Glutamatergic neuron (in vitro differentiated cells): Measurements from ENCODE around the gene IKZF2. TPM values are rescaled to one million over a fixed set of nuclear protein-coding genes. Genes with fewer than 3 reads are reported as not detected.

Experiments
- DNase-seq: peaks from one replicate; pipeline ENCODE4 v3.0.0; 2022
- H3K27ac Mint-ChIP-seq: one replicate; pipeline ENCODE4 v1.8.0; 2020; ENCODE audit warnings: mild to moderate bottlenecking, mixed read lengths, inconsistent platforms; ENCODE audit not compliant: unreplicated experiment
- H3K27me3 Mint-ChIP-seq: one replicate; pipeline ENCODE4 v1.8.0; 2020; ENCODE audit warnings: mild to moderate bottlenecking, moderate library complexity, mixed read lengths, inconsistent platforms; ENCODE audit not compliant: unreplicated experiment
- H3K36me3 Mint-ChIP-seq: one replicate; pipeline ENCODE4 v1.8.0; 2020; ENCODE audit warnings: mild to moderate bottlenecking, mixed read lengths, inconsistent platforms; ENCODE audit not compliant: unreplicated experiment
- H3K4me1 Mint-ChIP-seq: one replicate; pipeline ENCODE4 v1.8.0; 2020; ENCODE audit warnings: mild to moderate bottlenecking, low read depth, mixed read lengths, inconsistent platforms; ENCODE audit not compliant: unreplicated experiment
- H3K4me3 Mint-ChIP-seq: one replicate; pipeline ENCODE4 v1.8.0; 2020; ENCODE audit warnings: mild to moderate bottlenecking, mixed read lengths, inconsistent platforms; ENCODE audit not compliant: unreplicated experiment
- H3K9me3 Mint-ChIP-seq: one replicate; pipeline ENCODE4 v1.8.0; 2020; ENCODE audit warnings: mild to moderate bottlenecking, moderate library complexity, mixed read lengths, inconsistent platforms; ENCODE audit not compliant: unreplicated experiment
- CTCF ChIP-seq: fragments of 200-600 bp; sonication (generic); IDR thresholded peaks from one replicate; pipeline ENCODE4 v1.5.0; 2021; ENCODE audit not compliant: partially characterized antibody, unreplicated experiment
- total RNA-seq: library from RNA; stranded (reverse); fragmentation: NEBNext Ultra II Directional; extraction: Animal tissue kit (Norgen Biotek cat#: 25700); gene quantifications from one replicate; pipeline ENCODE4 v1.2.1, GENCODE V29; 2021; ENCODE audit not compliant: unreplicated experiment

IKZF2 gene
- total RNA-seq, 1 donor from 2014 or later = 1.8 TPM

DNA sequence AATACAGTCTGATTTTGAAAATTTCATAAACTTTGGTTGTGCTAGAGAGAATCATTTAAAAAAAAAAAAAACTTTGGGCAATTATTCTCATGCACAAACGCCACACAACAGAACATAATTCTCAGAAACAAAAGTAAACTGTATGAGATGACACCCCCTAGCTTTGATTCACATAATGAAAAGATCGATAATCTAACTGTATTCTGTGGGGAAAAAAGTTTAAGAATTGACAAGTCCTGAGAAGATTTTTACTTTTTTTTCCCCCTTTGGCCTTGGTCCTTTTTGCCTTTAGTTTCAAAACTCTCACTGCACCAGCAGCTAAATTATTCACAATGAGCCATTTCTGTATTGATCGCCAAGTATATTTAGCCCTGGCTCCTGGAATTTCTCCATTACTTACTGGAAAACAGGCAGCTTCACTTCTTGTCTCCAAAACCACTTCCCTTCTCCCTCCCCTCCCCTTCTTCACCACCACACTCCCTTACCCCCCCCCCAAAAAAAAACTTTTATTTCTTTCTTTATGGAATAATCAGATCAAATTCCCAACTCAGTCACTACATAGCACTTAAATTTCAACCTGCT lies 2.0 kb downstream of the IKZF2 start:
- no peak overlapping the region for H3K27ac Mint-ChIP-seq
- peaks cover 18% of the 10 kb centered on the region for H3K4me1 Mint-ChIP-seq
- H3K9me3 Mint-ChIP-seq = peaks cover 3% of the 10 kb centered on the region
- no peak overlapping the region for H3K4me3 Mint-ChIP-seq
- no peak for DNase-seq
- TF ChIP-seq CTCF = no peak
- H3K36me3 Mint-ChIP-seq = no peaks in the 10 kb centered on the region
- no peaks in the 10 kb centered on the region for H3K27me3 Mint-ChIP-seq

GRCh38 chr2:213148572-213149261 lies 2.7 kb downstream of the IKZF2 start:
- H3K36me3 Mint-ChIP-seq = no peaks in the 10 kb centered on the region
- TF ChIP-seq CTCF = no peak
- H3K4me3 Mint-ChIP-seq = no peak overlapping the region
- DNase-seq = no peak
- H3K9me3 Mint-ChIP-seq = peaks cover 3% of the 10 kb centered on the region
- H3K27me3 Mint-ChIP-seq = no peaks in the 10 kb centered on the region
- no peak overlapping the region for H3K27ac Mint-ChIP-seq
- H3K4me1 Mint-ChIP-seq = peaks cover 18% of the 10 kb centered on the region

- Mint-ChIP-seq H3K4me3 (no peak overlapping the region), H3K27ac (no peak overlapping the region), H3K4me1 (peaks cover 18% of the 10 kb centered on the region), H3K9me3 (peaks cover 3% of the 10 kb centered on the region), H3K36me3 (no peaks in the 10 kb centered on the region), H3K27me3 (no peaks in the 10 kb centered on the region)
- TF ChIP-seq CTCF = no peak
- DNase-seq = no peak
Measured at GRCh38 chr2:213147538-213147937, 3.9 kb downstream of the IKZF2 start.

- Mint-ChIP-seq H3K27me3 (no peaks in the 10 kb centered on the region), H3K27ac (no peak overlapping the region), H3K9me3 (no peaks in the 10 kb centered on the region), H3K36me3 (no peaks in the 10 kb centered on the region), H3K4me3 (no peak overlapping the region), H3K4me1 (peaks cover 10% of the 10 kb centered on the region)
- no peak for TF ChIP-seq CTCF
- no peak for DNase-seq
Measured at GRCh38 chr2:213145715-213146242, 5.6 kb downstream of the IKZF2 start.

DNA sequence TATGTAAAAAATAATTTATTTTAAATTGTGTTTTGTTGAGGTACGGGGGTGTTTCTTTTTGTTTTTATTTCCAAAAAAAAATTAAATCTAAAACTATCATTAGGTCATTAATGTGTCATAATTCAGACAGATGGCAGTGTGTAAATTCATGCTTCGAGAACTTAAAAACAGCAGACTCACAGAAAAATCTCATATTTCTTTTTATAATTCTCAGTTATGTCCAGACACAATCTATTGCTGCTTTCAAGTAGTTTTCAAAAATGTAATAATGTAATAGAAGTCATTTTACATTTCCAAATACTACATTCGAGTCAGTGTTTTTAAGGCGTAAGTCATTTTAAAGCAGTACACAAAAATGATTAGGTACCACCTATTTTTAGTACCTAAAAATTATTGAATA lies 14.3 kb downstream of the IKZF2 start:
- Mint-ChIP-seq H3K4me1 (no peaks in the 10 kb centered on the region), H3K27ac (no peak overlapping the region)
- no peak for DNase-seq

More for the DNA sequence above, 14.3 kb downstream of the IKZF2 start:
- Mint-ChIP-seq H3K27me3 (no peaks in the 10 kb centered on the region), H3K36me3 (no peaks in the 10 kb centered on the region), H3K4me3 (no peak overlapping the region), H3K9me3 (no peaks in the 10 kb centered on the region)
- TF ChIP-seq CTCF = no peak
